Transverse colon (tissue), 3 donors: ENCODE data around the gene PUDP.

Source experiments
- CTCF ChIP-seq, 5 experiments: fragments of 200-600 bp in 3 of 5; fragments of 450-650 bp in 2 of 5; sonication (generic) in 3 of 5; IDR thresholded peaks; 1 replicate in 2 of 5; 2 replicates in 3 of 5; pipeline ENCODE4 v1.5.1; 2016 to 2017; ENCODE audit warnings: antibody characterized with exemption in 5 of 5, inconsistent platforms in 3 of 5, mild to moderate bottlenecking in 2 of 5, moderate library complexity in 1 of 5
- EP300 ChIP-seq: sonication (generic); formaldehyde crosslinking; IDR thresholded peaks from one replicate; pipeline ENCODE4 v1.6.1; 2017; ENCODE audit warnings: antibody characterized with exemption, low read depth
- POLR2A ChIP-seq: fragments of 450-650 bp; IDR thresholded peaks from one replicate; pipeline ENCODE4 v1.6.1; 2016; ENCODE audit warnings: antibody characterized with exemption, mild to moderate bottlenecking, moderate library complexity

GRCh38 chrX:7164174-7164573 lies 16.2 kb upstream of the PUDP start:
- no peak for TF ChIP-seq CTCF (IDR thresholded peaks at IDR 0.05)
- no peak for TF ChIP-seq POLR2A
- TF ChIP-seq EP300: no peak
